Keratinocyte (primary cell): ENCODE data around the gene PTDSS2. TPM values are rescaled to one million over a fixed set of nuclear protein-coding genes. Genes with fewer than 3 reads are reported as not detected.

Experiments
- DNase-seq: peaks from one replicate; pipeline ENCODE4 v3.0.0-alpha.2; 2011; ENCODE audit warnings: low read depth, missing footprints, low spot score
- FAIRE-seq: peaks from 2 replicates; lab custom pipeline; 2011; peaks lifted over from hg19 to GRCh38; lab: Jason Lieb, UNC
- H2AFZ ChIP-seq: 2 replicates; pipeline ENCODE4 v1.6.0; 2012; ENCODE audit warnings: low read length, control low read depth, inconsistent platforms; ENCODE audit not compliant: control insufficient read depth
- H3K27ac ChIP-seq: 2 replicates; pipeline ENCODE4 v1.5.1; 2011; ENCODE audit warnings: low read length; ENCODE audit not compliant: control insufficient read depth, insufficient read depth
- H3K27me3 ChIP-seq: 3 replicates; pipeline ENCODE4 v1.6.0; 2011; ENCODE audit warnings: low read length; ENCODE audit not compliant: control insufficient read depth, insufficient read depth; ENCODE audit errors: extremely low read depth
- H3K36me3 ChIP-seq, 2 experiments: 2 replicates in 1 of 2; 3 replicates in 1 of 2; pipeline ENCODE4 v1.5.1; 2011; ENCODE audit warnings: low read length in 2 of 2, mild to moderate bottlenecking in 1 of 2; ENCODE audit not compliant: control insufficient read depth in 2 of 2, insufficient read depth in 2 of 2; ENCODE audit errors: extremely low read depth in 1 of 2
- H3K4me1 ChIP-seq: 3 replicates; pipeline ENCODE4 v1.5.1; 2011; ENCODE audit warnings: low read length; ENCODE audit not compliant: control insufficient read depth, insufficient read depth; ENCODE audit errors: extremely low read depth
- H3K4me2 ChIP-seq: 3 replicates; pipeline ENCODE4 v1.6.0; 2011; ENCODE audit warnings: low read depth, low read length; ENCODE audit not compliant: control insufficient read depth, insufficient read depth; ENCODE audit errors: extremely low read depth
- H3K4me3 ChIP-seq, 3 experiments: fragments of 200-600 bp in 1 of 3; sonication (generic) in 1 of 3; 2 replicates in 2 of 3; 3 replicates in 1 of 3; pipeline ENCODE4 v1.5.1; 2011 to 2016; ENCODE audit warnings: low read length in 3 of 3, mild to moderate bottlenecking in 3 of 3, control low read depth in 2 of 3, inconsistent platforms in 1 of 3, low read depth in 1 of 3, mixed read lengths in 1 of 3, mixed run types in 1 of 3, moderate library complexity in 1 of 3; ENCODE audit not compliant: control insufficient read depth in 2 of 3, insufficient read depth in 2 of 3; ENCODE audit errors: extremely low read depth in 1 of 3
- H3K79me2 ChIP-seq: 2 replicates; pipeline ENCODE4 v1.6.0; 2012; ENCODE audit warnings: low read length; ENCODE audit not compliant: control insufficient read depth, insufficient read depth
- H3K9ac ChIP-seq: 3 replicates; pipeline ENCODE4 v1.6.0; 2011; ENCODE audit warnings: low read length; ENCODE audit not compliant: control insufficient read depth, insufficient read depth; ENCODE audit errors: extremely low read depth
- H3K9me1 ChIP-seq: 3 replicates; pipeline ENCODE4 v1.6.0; 2011; ENCODE audit warnings: low read length; ENCODE audit not compliant: control insufficient read depth, insufficient read depth; ENCODE audit errors: extremely low read depth
- H3K9me3 ChIP-seq: 2 replicates; pipeline ENCODE4 v1.5.1; 2012; ENCODE audit warnings: low read depth, low read length; ENCODE audit not compliant: control insufficient read depth
- H4K20me1 ChIP-seq: 3 replicates; pipeline ENCODE4 v1.6.0; 2011; ENCODE audit warnings: low read length; ENCODE audit not compliant: control insufficient read depth, insufficient read depth; ENCODE audit errors: extremely low read depth
- CTCF ChIP-seq, 3 experiments: IDR thresholded peaks in 1 of 3; conservative IDR thresholded peaks in 1 of 3; optimal IDR thresholded peaks in 1 of 3; 2 replicates in 2 of 3; 3 replicates in 1 of 3; pipeline versions ENCODE3 to v1.5.1; 2011; ENCODE audit warnings: low read length in 3 of 3, mild to moderate bottlenecking in 3 of 3, moderate library complexity in 2 of 3, control low read depth in 1 of 3, inconsistent platforms in 1 of 3; ENCODE audit not compliant: insufficient read depth in 2 of 3; ENCODE audit errors: extremely low read depth in 1 of 3
- EZH2 ChIP-seq: IDR thresholded peaks from one replicate; pipeline ENCODE4 v1.6.1; 2012; ENCODE audit warnings: inconsistent platforms, mild to moderate bottlenecking, low read length, moderate library complexity
- dilution Hi-C: fragments of 300-500 bp; cut with MboI; formaldehyde crosslinking; loops from one replicate; pipeline ENCODE4 v1.7.0; 2020; ENCODE audit warnings: low sequenced_read_pairs; ENCODE audit not compliant: extremely low pct_ligation_motif_present
- polyA plus RNA-seq, 5 experiments: library from polyadenylated mRNA; depleted of rRNA in 3 of 5; stranded (reverse) in 3 of 5; stranded (forward) in 1 of 5; unstranded in 1 of 5; fragments of >200 nt; gene quantifications; 1 replicate in 1 of 5; 2 replicates in 3 of 5; 3 replicates in 1 of 5; pipeline versions ENCODE4 v1.2.1 to v1.2.3, GENCODE V29; 2011 to 2012; ENCODE audit warnings: missing spikeins in 2 of 5, low read depth in 1 of 5, low replicate concordance in 1 of 5

Gene PTDSS2
- polyA plus RNA-seq, 1 donor (not counting 4 experiments of a cell fraction or from before 2014, with no cell fraction given), result 21.6 TPM

DNA sequence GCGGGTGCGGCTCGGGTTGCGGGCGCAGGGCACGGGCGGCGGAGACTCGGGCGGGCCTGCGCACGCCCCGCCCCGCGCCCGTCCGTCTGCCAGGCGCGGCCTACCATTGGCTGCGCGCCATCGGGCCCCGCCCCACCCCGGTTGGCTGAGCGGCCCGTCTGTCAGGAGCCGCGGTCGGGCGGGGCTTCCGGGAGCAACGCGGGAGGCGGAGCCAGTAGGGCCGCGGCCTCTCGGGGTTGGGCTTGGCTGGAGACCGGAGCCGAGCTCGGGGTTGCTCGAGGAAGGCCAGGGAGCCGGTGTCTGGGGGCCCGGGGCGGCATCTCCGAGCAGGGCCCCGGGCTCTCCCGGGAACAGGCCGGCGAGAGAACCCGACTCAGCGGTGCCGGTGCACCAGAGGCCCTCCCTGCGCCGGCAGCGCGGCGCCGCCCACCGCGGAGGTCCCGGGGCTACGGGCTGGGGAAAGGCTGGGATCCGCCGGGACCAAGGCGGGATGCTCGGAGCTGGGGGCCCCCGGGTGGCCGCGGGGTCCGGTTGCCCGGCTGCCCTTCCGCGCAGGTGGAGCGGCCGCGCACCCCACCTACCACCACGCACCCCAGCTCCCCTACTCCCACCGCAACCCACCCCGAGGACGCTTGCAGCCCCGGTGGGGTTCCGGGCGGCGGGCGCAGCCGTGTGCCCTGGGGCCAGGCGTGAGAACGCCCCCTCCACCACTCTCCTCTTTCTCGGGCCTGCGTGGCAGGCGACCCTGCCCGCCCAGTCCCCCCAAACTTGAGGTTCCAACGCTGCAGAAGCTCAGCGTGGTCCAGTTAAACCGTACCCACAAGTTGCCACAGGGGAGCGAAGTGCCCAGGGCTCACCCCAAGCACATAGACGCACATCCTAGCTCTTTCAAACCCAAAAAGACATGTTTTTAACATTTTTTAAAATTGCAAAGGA lies 85.7 kb downstream of the PTDSS2 start, which contains the start of gene HRAS:
Gene HRAS (minus strand): TSS at position 58 of the 936 bp plus-strand sequence.
- no peak for TF ChIP-seq CTCF (optimal IDR thresholded peaks at IDR 0.05 in 1 of 3, IDR thresholded peaks at IDR 0.05 in 1 of 3, conservative IDR thresholded peaks at IDR 0.05 in 1 of 3; ENCODE audit: extremely low read depth in 1 of 3, insufficient read depth in 2 of 3, low read length in 3 of 3)
- TF ChIP-seq EZH2, result no peak
- FAIRE-seq (no peak), DNase-seq (peak; percentile 53)
- Histone ChIP-seq H3K27ac (peak within 1 kb of the TSS; percentile 82), H3K27me3 (peaks cover 6% of the 10 kb centered on the region), H3K4me3 (peak within 1 kb of the TSS; percentile 74 to 96 (median 83)), H3K4me1 (peaks cover 23% of the 10 kb centered on the region), H3K36me3 (peaks cover 17 to 27% of the 10 kb centered on the region in 2 experiments), H3K79me2 (peaks cover 31% of the 10 kb centered on the region), H3K9me3 (no peaks in the 10 kb centered on the region), H3K9ac (peak within 1 kb of the TSS; percentile 90), H2AFZ (peak within 1 kb of the TSS; percentile 19), H3K4me2 (peak within 1 kb of the TSS; percentile 68), H4K20me1 (peaks cover 22% of the 10 kb centered on the region), H3K9me1 (no peaks in the 10 kb centered on the region)
- dilution Hi-C loops, result no loop called here

- no peaks in the 10 kb centered on the region for H3K9me1 ChIP-seq
- TF ChIP-seq CTCF (optimal IDR thresholded peaks at IDR 0.05 in 1 of 3, IDR thresholded peaks at IDR 0.05 in 1 of 3, conservative IDR thresholded peaks at IDR 0.05 in 1 of 3; ENCODE audit: extremely low read depth in 1 of 3, insufficient read depth in 2 of 3, low read length in 3 of 3) (no peak), EZH2 (peak; percentile 21)
- peaks cover 26% of the 10 kb centered on the region for H3K79me2 ChIP-seq
- H4K20me1 ChIP-seq, result peaks cover 17% of the 10 kb centered on the region
- dilution Hi-C loops, result no loop called here
- H3K9ac ChIP-seq, result peak within 1 kb of the TSS; percentile 56
- H3K4me2 ChIP-seq, result peak within 1 kb of the TSS; percentile 68
- H3K4me3 ChIP-seq, result peak within 1 kb of the TSS in 2 of 3 experiments; percentile 19 to 34
- peaks cover 11 to 17% of the 10 kb centered on the region in 2 experiments for H3K36me3 ChIP-seq
- H3K27me3 ChIP-seq, result peaks cover 6% of the 10 kb centered on the region
- DNase-seq, result no peak
- H3K27ac ChIP-seq, result peak within 1 kb of the TSS; percentile 20
- H3K4me1 ChIP-seq, result peaks cover 23% of the 10 kb centered on the region
- peak within 1 kb of the TSS; percentile 43 for H2AFZ ChIP-seq
- H3K9me3 ChIP-seq, result no peaks in the 10 kb centered on the region
- FAIRE-seq, result no peak
These were observed 87.0 kb downstream of the PTDSS2 start, which contains the start of gene LRRC56 for GRCh38 chr11:536841-537621. LRRC56 (plus strand) TSS chr11:537527; CDS start chr11:540685, 3,158 bp downstream.
